Aorta (tissue), 5 donors: ENCODE results near the gene FAM107B. TPM values are rescaled to one million over a fixed set of nuclear protein-coding genes. Genes with fewer than 3 reads are reported as not detected.

Experiments used
- ATAC-seq: fragments of 200-7000 bp; cut with Tn5 transposase; one replicate; pipeline ENCODE4 v1.9.1; 2022; ENCODE audit warnings: moderate library complexity; ENCODE audit not compliant: low FRiP score
- DNase-seq, 2 donors: peaks; one replicate each; pipeline ENCODE4 v3.0.0-alpha.2; 2020
- H3K27ac ChIP-seq, 2 donors: one replicate each; pipeline ENCODE4 v1.5.1; 2013; ENCODE audit warnings: low read length in 2 of 2, mild to moderate bottlenecking in 2 of 2, moderate library complexity in 2 of 2, control low read depth in 1 of 2, inconsistent platforms in 1 of 2, low read depth in 1 of 2
- H3K27me3 ChIP-seq, 2 donors: one replicate each; pipeline ENCODE4 v1.6.1; 2013; ENCODE audit warnings: control low read depth in 1 of 2, low read length in 1 of 2, mild to moderate bottlenecking in 1 of 2, moderate library complexity in 1 of 2; ENCODE audit not compliant: insufficient read depth in 2 of 2, control insufficient read depth in 1 of 2
- H3K36me3 ChIP-seq, 2 donors: one replicate each; pipeline ENCODE4 v1.6.1; 2013; ENCODE audit warnings: control low read depth in 1 of 2, low read length in 1 of 2, mild to moderate bottlenecking in 1 of 2; ENCODE audit not compliant: insufficient read depth in 2 of 2, control insufficient read depth in 1 of 2
- H3K4me1 ChIP-seq, 2 donors: one replicate each; pipeline ENCODE4 v1.6.1; 2013; ENCODE audit warnings: low read length in 2 of 2, control low read depth in 1 of 2, mild to moderate bottlenecking in 1 of 2, moderate library complexity in 1 of 2; ENCODE audit not compliant: insufficient read depth in 2 of 2, control insufficient read depth in 1 of 2
- H3K4me3 ChIP-seq, 2 donors: one replicate each; pipeline ENCODE4 v1.5.1; 2013; ENCODE audit warnings: low read length in 2 of 2, control low read depth in 1 of 2, mild to moderate bottlenecking in 1 of 2
- H3K9me3 ChIP-seq: one replicate; pipeline ENCODE4 v1.6.1; 2013; ENCODE audit warnings: mild to moderate bottlenecking, low read length; ENCODE audit not compliant: control insufficient read depth
- WGBS, 2 donors: extraction: QIAGEN DNeasy Blood & Tissue Kit; methylation state at CpG; one replicate each; pipeline ENCODE4 v1.1.7; 2013; 5-methylcytosine and 5-hydroxymethylcytosine counted together
- intact Hi-C, 2 donors: fragments of 100-400 bp; cut with DNase I; formaldehyde crosslinking; loops; one replicate each; pipeline versions ENCODE4 v1.14.2 to v1.15.0; 2022
- polyA plus RNA-seq, 2 donors: library from polyadenylated mRNA; stranded (reverse); fragments of 200-250 nt; gene quantifications; one replicate each; pipeline ENCODE4 v1.2.3, GENCODE V29; 2013
- total RNA-seq, 2 donors: library from RNA; stranded (reverse); fragmentation: NEBNext Ultra II Directional; extraction: Animal tissue kit (Norgen Biotek cat#: 25700); gene quantifications; one replicate each; pipeline ENCODE4 v1.2.1, GENCODE V29; 2021
- donor health status: healthy with polysubstance abuse.
- donor health status: Bipolar disorder and iron deficiency.
- donor health status: DM: no; HTN: no; CAD: no.
- donor health status: DM: no; HTN: no; CAD: no.
- donor health status: DM: yes; HTN: yes; CAD: no.

The FAM107B gene
- total and polyA plus RNA-seq, 4 donors = 16.6 to 58.5 (median 33.1) TPM

- H3K27ac ChIP-seq = no peak overlapping the region
- no peaks in the 10 kb centered on the region for H3K4me1 ChIP-seq
- no peak for ATAC-seq
- DNase-seq = no peak
- H3K36me3 ChIP-seq = no peaks in the 10 kb centered on the region
- H3K9me3 ChIP-seq = no peaks in the 10 kb centered on the region
- H3K27me3 ChIP-seq = no peaks in the 10 kb centered on the region
- 96 to 98% methylated on average over 5 of the region's 5 CpGs for WGBS, 2 donors
- intact Hi-C loops = no loop called here
- H3K4me3 ChIP-seq = no peak overlapping the region
Observed at GRCh38 chr10:14483417-14483816, 291.3 kb downstream of the FAM107B start.

GRCh38 chr10:14481752-14482151 is 292.9 kb downstream of the FAM107B start:
- Histone ChIP-seq H3K27ac (no peak overlapping the region), H3K4me3 (no peak overlapping the region)

GRCh38 chr10:14481014-14481413 is 293.7 kb downstream of the FAM107B start:
- intact Hi-C loops = no loop called here
- Histone ChIP-seq H3K36me3 (no peaks in the 10 kb centered on the region), H3K9me3 (no peaks in the 10 kb centered on the region), H3K4me3 (no peak overlapping the region), H3K4me1 (no peaks in the 10 kb centered on the region), H3K27ac (no peak overlapping the region), H3K27me3 (no peaks in the 10 kb centered on the region)
- no peak for DNase-seq
- ATAC-seq = no peak
- WGBS, 2 donors = 94 to 95% methylated on average over 4 of the region's 4 CpGs

More at GRCh38 chr10:14481752-14482151, 292.9 kb downstream of the FAM107B start:
- Histone ChIP-seq H3K4me1 (no peaks in the 10 kb centered on the region), H3K27me3 (no peaks in the 10 kb centered on the region), H3K36me3 (no peaks in the 10 kb centered on the region), H3K9me3 (no peaks in the 10 kb centered on the region)
- intact Hi-C loops = no loop called here
- ATAC-seq = no peak
- DNase-seq = no peak
- 61 to 70% methylated on average over 9 of the region's 9 CpGs for WGBS, 2 donors

GRCh38 chr10:14478604-14479003 is 296.1 kb downstream of the FAM107B start:
- intact Hi-C loops = loop anchor here (1.0 to 10.0 kb wide), 5 partner anchors 154 to 696 kb away; no protein-coding TSS in a partner anchor
- Histone ChIP-seq H3K27ac (no peak overlapping the region), H3K4me3 (no peak overlapping the region), H3K4me1 (no peaks in the 10 kb centered on the region), H3K9me3 (no peaks in the 10 kb centered on the region), H3K27me3 (no peaks in the 10 kb centered on the region), H3K36me3 (no peaks in the 10 kb centered on the region)
- peak; percentile 75 to 83 for DNase-seq
- ATAC-seq = peak; percentile 75
- 4 to 5% methylated on average over 3 of the region's 3 CpGs for WGBS, 2 donors

- DNase-seq = no peak
- Histone ChIP-seq H3K9me3 (no peaks in the 10 kb centered on the region), H3K4me3 (no peak overlapping the region), H3K27me3 (no peaks in the 10 kb centered on the region), H3K4me1 (no peaks in the 10 kb centered on the region), H3K27ac (no peak overlapping the region), H3K36me3 (no peaks in the 10 kb centered on the region)
- no peak for ATAC-seq
- WGBS, 2 donors = 59 to 64% methylated on average over 7 of the region's 7 CpGs
- intact Hi-C loops = loop anchor here (5.0 to 10.0 kb wide), 4 partner anchors 153 to 696 kb away; no protein-coding TSS in a partner anchor
Observed at GRCh38 chr10:14478201-14478600, 296.5 kb downstream of the FAM107B start.

GRCh38 chr10:14477408-14477710 is 297.3 kb downstream of the FAM107B start:
- H3K4me3 ChIP-seq = no peak overlapping the region
- H3K27me3 ChIP-seq = no peaks in the 10 kb centered on the region
- H3K9me3 ChIP-seq = no peaks in the 10 kb centered on the region
- no peak overlapping the region for H3K27ac ChIP-seq
- WGBS, 2 donors = 75 to 87% methylated on average over 4 of the region's 4 CpGs
- no peak for DNase-seq
- H3K4me1 ChIP-seq = no peaks in the 10 kb centered on the region
- intact Hi-C loops = loop anchor here (5.0 to 10.0 kb wide), 4 partner anchors 153 to 695 kb away; no protein-coding TSS in a partner anchor
- H3K36me3 ChIP-seq = no peaks in the 10 kb centered on the region
- ATAC-seq = no peak

- Histone ChIP-seq H3K27me3 (no peaks in the 10 kb centered on the region), H3K9me3 (no peaks in the 10 kb centered on the region), H3K27ac (no peak overlapping the region), H3K4me1 (no peaks in the 10 kb centered on the region), H3K36me3 (no peaks in the 10 kb centered on the region), H3K4me3 (no peak overlapping the region)
- intact Hi-C loops = loop anchor here (5.0 to 10.0 kb wide), 4 partner anchors 152 to 695 kb away; no protein-coding TSS in a partner anchor
- DNase-seq = no peak
- 90 to 92% methylated on average over 9 of the region's 9 CpGs for WGBS, 2 donors
- no peak for ATAC-seq
Observed at GRCh38 chr10:14476641-14477407, 297.9 kb downstream of the FAM107B start.

GRCh38 chr10:14476006-14476405 is 298.7 kb downstream of the FAM107B start:
- H3K4me1 ChIP-seq = no peaks in the 10 kb centered on the region
- H3K4me3 ChIP-seq = no peak overlapping the region
- DNase-seq (no peak), ATAC-seq (no peak)
- intact Hi-C loops = loop anchor here (5.0 to 10.0 kb wide), 4 partner anchors 151 to 694 kb away; no protein-coding TSS in a partner anchor
- no peaks in the 10 kb centered on the region for H3K36me3 ChIP-seq
- no peaks in the 10 kb centered on the region for H3K9me3 ChIP-seq
- H3K27ac ChIP-seq = no peak overlapping the region
- 86 to 96% methylated on average over 5 of the region's 5 CpGs for whole genome bisulfite sequencing, 2 donors
- H3K27me3 ChIP-seq = no peaks in the 10 kb centered on the region

- no peak overlapping the region for H3K27ac ChIP-seq
Observed at GRCh38 chr10:14474656-14475055, 300.0 kb downstream of the FAM107B start.

More at GRCh38 chr10:14474656-14475055, 300.0 kb downstream of the FAM107B start:
- no peaks in the 10 kb centered on the region for H3K9me3 ChIP-seq
- whole genome bisulfite sequencing, 2 donors = 85 to 89% methylated on average over 3 of the region's 3 CpGs
- H3K36me3 ChIP-seq = no peaks in the 10 kb centered on the region
- H3K27me3 ChIP-seq = no peaks in the 10 kb centered on the region
- H3K4me3 ChIP-seq = no peak overlapping the region
- no peaks in the 10 kb centered on the region for H3K4me1 ChIP-seq
- intact Hi-C loops = loop anchor here (5.0 to 10.0 kb wide), 4 partner anchors 150 to 692 kb away; no protein-coding TSS in a partner anchor
- DNase-seq (no peak), ATAC-seq (no peak)
